Stimulated activated CD4-positive, alpha-beta T cell treated with anti-CD3 and anti-CD28 coated beads, Interleukin-15, amount 100 ng/mL, for 48 hours (primary cell): ENCODE measurements around the gene CAMSAP1.

ENCODE experiments used
- DNase-seq, 2 donors: peaks; one replicate each; pipeline ENCODE4 v3.0.0-alpha.2; 2020; ENCODE audit warnings: low read depth in 2 of 2

The CAMSAP1 gene

GRCh38 chr9:135880438-135880837 is 26.9 kb downstream of the CAMSAP1 start:
- DNase-seq = no peak

DNA sequence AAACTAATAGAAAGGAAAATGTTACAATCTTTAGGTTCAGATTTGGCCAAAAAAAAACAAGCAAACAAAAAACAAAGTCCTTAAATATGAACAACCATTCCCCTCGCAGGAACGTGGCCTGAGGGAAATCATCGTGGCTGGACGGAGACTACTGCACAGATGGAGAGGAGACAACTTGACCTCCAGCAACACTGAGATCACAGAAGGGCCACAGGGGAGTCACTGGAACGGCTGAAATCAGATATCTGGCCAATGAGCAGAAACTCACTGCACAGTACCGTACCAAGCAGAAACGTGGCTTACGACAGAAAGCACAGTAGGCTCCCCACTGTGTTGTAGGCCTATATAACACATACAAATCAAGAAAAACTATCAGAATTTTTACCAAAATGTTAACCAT is 27.7 kb downstream of the CAMSAP1 start:
- DNase-seq = no peak

- no peak for DNase-seq
Observed at GRCh38 chr9:135879237-135879601, 28.1 kb downstream of the CAMSAP1 start.

DNA sequence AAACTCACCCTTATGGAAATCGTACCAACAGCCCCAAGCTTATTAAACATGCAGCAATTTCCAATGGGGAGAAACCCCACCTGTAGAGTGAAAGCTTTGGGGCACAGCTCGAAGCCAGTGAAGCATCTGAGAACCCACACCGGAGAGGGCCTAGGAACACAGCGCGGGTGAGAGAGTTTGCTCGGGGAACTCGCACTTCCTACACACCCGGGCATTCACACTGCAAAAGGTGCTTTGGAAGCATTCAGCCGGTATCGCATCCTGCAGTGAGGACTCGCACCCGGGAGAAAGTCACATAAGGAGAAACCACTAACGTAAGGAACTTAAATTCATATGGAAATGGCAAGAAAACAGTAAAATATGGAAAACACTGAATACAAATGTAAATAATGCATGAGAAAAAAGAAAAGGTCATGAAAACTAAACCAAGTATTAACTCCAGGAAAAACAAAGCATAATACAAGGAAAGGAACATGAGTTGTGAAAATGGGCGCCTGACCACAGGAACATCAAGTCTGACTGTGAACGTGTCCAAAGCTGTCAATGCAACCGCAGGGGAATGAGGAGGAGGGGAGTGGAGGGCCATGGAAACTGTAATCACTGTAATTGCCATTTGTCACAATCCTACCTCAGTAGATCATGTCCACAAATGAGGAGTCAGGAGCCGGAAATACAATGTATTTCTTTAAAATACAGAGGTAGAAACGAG is 28.7 kb downstream of the CAMSAP1 start:
- no peak for DNase-seq

DNA sequence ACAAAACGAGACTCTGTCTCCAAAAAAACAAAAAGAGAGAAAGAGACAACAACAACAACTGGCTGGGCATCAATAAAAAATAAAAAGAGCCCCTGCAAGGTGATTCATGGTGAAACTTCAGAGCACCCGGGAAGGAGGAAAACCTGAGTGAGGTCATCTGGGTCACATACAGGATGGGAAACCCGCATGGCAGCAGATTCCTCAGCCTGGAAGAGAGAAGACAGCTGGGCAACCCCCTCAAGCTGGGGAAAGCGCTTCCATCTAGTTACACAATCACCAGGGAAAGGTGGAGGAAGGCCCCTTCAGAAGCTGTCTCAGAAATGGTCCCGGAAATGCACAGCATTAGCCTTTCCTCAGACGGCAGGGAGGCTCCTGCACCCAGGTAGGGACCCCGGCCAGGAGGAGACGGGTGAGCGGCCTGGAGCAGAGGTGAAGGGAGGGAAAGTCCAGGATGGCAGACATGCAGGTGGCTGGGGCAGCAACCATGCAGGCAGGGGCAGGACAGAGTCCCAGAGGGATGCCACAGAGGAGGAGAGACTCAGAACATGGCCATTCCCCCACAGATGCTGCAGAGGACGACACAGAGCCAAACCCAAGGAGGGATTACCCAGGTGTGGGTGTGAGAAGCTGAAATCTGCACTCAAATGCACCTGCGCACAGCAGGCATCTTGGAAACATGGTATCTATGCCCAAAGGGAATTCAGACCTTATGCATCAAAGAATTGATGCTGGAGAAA is 29.4 kb downstream of the CAMSAP1 start:
- DNase-seq = no peak

- no peak for DNase-seq
Observed at GRCh38 chr9:135876936-135877335, 30.4 kb downstream of the CAMSAP1 start.

GRCh38 chr9:135874859-135875258 is 32.5 kb downstream of the CAMSAP1 start:
- DNase-seq = no peak

GRCh38 chr9:135869909-135870308 is 37.4 kb downstream of the CAMSAP1 start:
- DNase-seq = no peak

DNA sequence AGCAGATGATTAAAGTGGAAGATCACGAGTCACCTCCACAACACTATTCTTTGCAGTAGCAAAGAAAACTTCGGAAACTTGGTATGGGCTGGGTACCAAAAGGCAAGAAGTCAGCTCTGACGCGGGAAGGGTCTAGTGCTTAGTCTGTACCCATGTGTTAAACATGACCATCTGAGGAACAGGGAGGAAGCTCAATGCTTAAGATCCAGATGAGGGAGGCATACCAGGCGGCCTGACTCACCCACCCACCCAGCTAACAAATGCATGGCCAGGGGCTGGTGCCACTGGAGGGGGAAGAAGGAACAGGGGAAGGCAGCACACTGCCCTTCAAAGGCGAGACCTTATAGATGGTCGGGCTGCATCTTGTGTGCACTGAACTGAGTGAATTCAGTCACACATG is 41.8 kb downstream of the CAMSAP1 start:
- DNase-seq = no peak

DNA sequence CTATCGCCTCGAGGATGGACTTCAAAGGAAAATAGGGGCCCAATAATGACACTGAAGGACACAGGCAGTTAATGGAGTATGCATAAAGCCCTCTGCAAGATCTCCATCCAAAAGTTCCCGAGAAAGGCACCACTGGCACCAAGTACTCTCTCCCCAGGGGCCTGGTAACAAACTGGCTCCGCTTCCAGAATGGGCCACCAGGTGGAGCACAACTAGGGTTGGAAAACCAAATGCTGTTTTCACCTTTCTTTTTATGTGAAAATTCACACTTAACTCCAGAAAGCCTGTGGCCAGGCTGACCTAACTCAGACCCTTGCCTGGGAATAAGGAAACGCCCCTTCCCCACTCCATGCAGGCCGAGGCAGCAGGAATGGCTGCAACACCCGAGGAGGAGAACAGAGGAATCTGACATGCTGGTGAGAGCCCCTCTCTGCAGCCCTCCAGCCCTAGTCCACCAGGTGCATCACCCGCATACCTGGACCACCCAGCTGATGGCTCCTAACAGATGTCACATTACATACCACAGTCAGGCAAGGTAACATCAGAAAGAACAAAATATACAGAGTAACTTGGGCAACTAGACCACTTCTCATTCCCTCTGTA is 42.8 kb downstream of the CAMSAP1 start:
- peak in 1 of 2 donors; percentile 59 for DNase-seq

DNA sequence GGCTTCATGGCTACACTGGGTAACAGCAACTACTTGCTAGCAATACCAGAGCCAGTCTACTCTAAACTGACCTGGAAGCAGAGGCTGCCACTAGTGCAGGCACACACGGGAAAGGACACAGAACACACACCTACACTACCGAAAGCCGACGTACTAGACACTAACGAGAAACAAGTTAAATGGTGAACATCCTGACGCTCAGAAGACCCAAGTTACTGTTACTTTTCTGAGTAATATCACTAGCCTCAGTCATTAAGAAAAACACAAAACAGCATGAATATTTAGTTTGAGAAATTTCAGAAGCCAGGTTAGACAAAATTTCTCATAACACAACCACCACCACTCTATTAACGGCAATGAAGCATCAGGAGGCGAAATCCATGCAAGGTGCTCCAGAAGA is 44.5 kb downstream of the CAMSAP1 start:
- no peak for DNase-seq

DNA sequence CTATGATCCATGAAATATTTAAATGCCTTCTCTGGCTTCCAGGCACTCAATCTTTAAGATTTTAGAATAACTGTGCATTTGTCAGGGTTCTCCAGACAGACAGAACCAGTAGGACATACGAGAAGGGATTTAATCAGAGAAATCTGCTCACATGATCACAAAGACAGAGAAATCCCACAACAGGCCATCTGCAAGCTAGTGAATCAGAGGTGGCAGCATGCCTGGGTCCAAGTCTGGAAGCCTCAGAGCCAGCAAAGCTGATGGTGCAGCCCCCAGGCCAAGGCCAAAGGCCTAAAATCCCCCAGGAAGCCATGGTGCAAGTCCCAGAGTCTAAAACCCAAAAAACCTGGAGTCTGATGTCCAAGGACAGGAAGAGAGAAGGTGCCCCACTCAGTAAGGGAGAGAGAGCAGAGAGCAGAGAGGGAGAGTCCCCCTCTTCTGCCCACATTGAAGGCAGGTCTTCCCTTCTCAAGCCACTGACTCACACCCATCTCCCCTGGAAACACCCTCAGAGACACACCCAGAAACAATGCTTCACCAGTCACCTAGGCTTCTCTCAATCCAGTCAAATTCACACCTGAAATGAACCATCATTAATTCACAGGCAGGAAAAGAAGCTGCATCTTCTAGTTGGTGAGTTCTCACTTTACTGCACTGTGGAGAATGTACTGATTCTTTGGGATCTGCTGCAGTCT is 48.7 kb downstream of the CAMSAP1 start:
- DNase-seq = no peak

DNA sequence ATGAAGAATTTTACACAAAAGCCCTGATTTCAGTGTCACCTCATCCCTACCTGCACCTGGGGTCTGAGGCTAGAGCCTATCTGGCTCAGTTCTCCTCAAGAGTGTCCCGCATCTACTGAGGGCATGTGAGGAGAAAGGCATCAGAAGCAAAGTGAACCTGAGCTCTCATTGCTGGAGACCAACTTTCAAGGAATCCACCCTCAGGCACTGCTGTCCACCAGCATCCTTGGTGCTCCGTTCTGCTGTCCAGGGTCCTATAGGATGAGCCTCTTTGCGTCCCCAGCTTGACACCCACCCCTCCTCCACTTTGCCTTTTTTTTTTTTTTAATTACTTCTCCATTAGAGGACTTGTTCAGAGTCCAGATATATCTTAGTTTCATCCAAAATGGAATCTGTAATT is 49.5 kb downstream of the CAMSAP1 start:
- no peak for DNase-seq

- no peak for DNase-seq
Observed at GRCh38 chr9:135857371-135857786, 50.0 kb downstream of the CAMSAP1 start.

DNA sequence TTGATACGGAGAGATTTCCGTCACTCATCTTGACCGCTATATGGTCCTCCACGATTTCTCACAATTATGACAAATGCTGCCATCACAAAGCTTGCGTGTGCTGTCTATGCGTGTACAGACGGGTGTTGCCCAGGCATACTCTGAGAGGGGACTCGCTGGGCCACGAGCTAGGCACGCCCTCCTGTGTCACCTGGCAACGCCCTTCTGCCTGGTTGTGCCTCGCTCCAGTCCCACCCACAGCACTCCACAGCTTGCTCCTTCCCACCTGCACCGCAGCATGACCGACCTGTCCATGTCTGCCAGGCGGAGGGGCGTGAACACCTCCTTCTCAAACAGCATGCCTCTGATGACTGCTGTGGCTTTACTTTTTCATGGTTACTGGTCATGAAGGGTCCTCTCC is 55.6 kb downstream of the CAMSAP1 start:
- DNase-seq = no peak

- peak in 1 of 2 donors; percentile 16 for DNase-seq
Observed at GRCh38 chr9:135850737-135851136, 56.6 kb downstream of the CAMSAP1 start.

DNA sequence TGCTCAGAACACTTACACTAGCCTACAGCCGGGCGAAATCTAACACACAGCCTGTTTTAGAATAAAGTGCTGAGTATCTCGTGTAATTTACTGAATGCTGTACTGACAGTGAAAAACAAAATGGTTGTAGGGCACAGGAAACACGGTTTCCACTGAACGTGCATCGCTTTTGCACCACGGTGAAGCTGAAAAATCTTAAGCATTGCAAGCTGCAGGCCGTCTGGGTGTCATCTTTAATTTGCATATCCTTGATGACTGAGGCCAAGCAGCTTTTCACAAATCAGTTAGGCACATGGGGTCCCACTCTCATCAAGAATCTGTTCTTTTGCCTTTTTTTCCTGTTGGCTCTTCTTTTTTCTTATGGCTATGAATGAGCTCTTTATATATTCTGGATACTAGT is 58.2 kb downstream of the CAMSAP1 start:
- DNase-seq = no peak

- no peak for DNase-seq
Observed at GRCh38 chr9:135848341-135849047, 58.9 kb downstream of the CAMSAP1 start.

DNA sequence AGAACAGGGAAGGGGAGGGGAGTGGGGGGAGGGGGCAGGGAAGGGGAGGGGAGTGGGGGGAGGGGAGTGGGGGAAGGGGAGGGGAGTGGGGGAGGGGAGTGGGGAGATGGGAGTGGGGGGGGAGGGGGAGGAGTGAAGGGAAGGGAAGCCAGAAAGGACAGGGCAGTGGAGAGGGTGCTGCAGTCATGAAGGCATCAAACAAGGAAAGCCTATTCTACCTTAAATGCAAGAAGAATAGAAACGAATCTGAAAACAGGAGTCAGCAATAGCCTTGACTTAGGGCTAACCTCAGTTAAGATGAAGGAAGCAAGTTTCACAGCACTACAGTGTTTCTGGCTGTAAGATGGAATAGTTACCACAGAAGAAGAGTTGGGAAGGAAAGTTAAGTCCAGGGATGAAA is 59.5 kb downstream of the CAMSAP1 start:
- DNase-seq = no peak

GRCh38 chr9:135840539-135840938 is 66.8 kb downstream of the CAMSAP1 start:
- no peak for DNase-seq

DNA sequence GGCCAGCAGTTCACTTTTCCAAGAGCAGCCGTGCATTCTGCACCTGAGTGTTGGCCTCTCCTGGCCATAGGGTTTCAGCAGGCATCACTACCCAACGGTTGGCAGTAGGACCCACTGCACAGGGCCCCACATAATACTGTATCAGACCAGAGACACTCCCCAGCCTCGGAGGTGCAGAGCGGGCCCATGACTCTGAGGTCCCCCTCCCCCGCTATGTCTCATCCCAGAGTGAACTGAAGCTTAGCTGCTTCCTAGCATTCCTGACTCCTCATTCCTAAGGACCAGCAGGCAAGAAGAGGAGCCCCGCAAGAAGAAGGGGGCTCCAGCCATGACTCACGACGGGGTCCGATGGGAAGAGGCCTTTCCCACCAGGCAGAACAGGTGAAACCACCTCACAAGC is 67.2 kb downstream of the CAMSAP1 start:
- no peak for DNase-seq

GRCh38 chr9:135839516-135839915 is 67.8 kb downstream of the CAMSAP1 start:
- DNase-seq = no peak
